Measurements from ENCODE around the gene SPSB1. TPM values are rescaled to one million over a fixed set of nuclear protein-coding genes. Genes with fewer than 3 reads are reported as not detected.

Gene SPSB1
- total and polyA plus RNA-seq, 2 of the 4 experiments (the other 2 are of a cell fraction), result 16.7 to 19.8 TPM

DNA sequence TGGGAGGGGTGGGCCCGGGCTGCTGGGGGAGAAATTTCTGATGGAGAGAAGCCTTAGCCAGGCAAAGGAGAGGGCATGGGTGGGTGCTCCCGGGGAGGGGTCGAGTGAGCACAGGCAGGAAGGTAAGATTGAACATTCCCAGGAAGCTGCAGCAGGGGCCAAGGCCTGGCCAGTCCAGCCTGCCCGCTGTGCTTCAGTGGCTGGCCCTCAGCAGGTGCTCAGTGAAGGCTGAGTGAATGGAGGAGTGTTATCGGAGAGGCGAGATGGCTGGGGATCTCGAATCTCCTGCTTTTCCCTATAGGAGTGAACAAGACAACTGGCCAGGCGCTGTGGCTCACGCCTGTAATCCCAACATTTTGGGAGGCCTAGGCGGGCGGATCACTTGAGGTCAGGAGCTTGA, 20.9 kb downstream of the SPSB1 start:
- ChIA-PET CTCF (no interaction called here), POLR2A (ENCODE audit: unreplicated experiment) (no interaction called here)
- no TSS peak for BruUV-seq (replicated peaks)
- in situ Hi-C loops (cut with MboI; ENCODE audit: low sequenced_read_pairs) (no loop called here), intact Hi-C loops (cut with micrococcal nuclease) (no loop called here), dilution Hi-C loops (cut with HindIII; ENCODE audit: low sequenced_read_pairs, unreplicated experiment) (no loop called here)
- no peak overlapping the region for H3K4ac ChIP-seq (ENCODE audit: low read depth, low read length)
- TF ChIP-seq RAD21 (IDR thresholded peaks at IDR 0.05; ENCODE audit: low read length), result no peak
- H3K14ac ChIP-seq (replicated peaks; ENCODE audit: low read depth, low read length), result no peak overlapping the region
- H4K20me1 ChIP-seq (ENCODE audit: insufficient read depth, low read length), result peaks cover 95% of the 10 kb centered on the region
- H3K9me1 ChIP-seq (ENCODE audit: insufficient read depth, low read length), result peaks cover 44% of the 10 kb centered on the region
- peaks cover 30 to 92% of the 10 kb centered on the region in 2 experiments for H3K79me1 ChIP-seq (ENCODE audit: low read depth in 1 of 2, low read length in 2 of 2)
- no peaks in the 10 kb centered on the region for H3K9me3 ChIP-seq (ENCODE audit: control insufficient read depth, insufficient read depth, low read length)
- H3K4me2 ChIP-seq (ENCODE audit: low read depth, low read length), result no peak overlapping the region
- H3K27ac ChIP-seq (ENCODE audit: insufficient read depth, low read length), result no peak overlapping the region
- H2BK5ac ChIP-seq (ENCODE audit: low read depth, low read length, poor library complexity, severe bottlenecking), result no peak overlapping the region
- DNase-seq (no peak), ATAC-seq (ENCODE audit: low read depth) (no peak)
- 100% methylated on average over 4 of the region's 11 CpGs; no CpG with 5 or more reads in 1 of the 2 experiments for WGBS, 2 experiments (ENCODE audit: extremely low coverage in 2 of 2, insufficient read length in 1 of 2)
- peaks cover 27% of the 10 kb centered on the region for H3K4me1 ChIP-seq (ENCODE audit: control insufficient read depth, insufficient read depth, low read length)
- no peak overlapping the region for H3K56ac ChIP-seq (ENCODE audit: extremely low read depth, insufficient read depth, low read length)
- no peak overlapping the region for H3K23ac ChIP-seq (ENCODE audit: low read depth, low read length)
- no peak overlapping the region for H2BK15ac ChIP-seq (ENCODE audit: low read depth, low read length)
- no peak overlapping the region for H2AK5ac ChIP-seq (ENCODE audit: low read depth, low read length)
- no peak overlapping the region for H2BK120ac ChIP-seq (ENCODE audit: low read depth, low read length)
- H3K18ac ChIP-seq (ENCODE audit: low read depth, low read length), result no peak overlapping the region
- no peak overlapping the region for H4K5ac ChIP-seq (ENCODE audit: low read depth, low read length)
- H4K8ac ChIP-seq (ENCODE audit: low read depth in 2 of 2, low read length in 2 of 2), result no peak overlapping the region
- H2AFZ ChIP-seq (replicated peaks; ENCODE audit: low read length, poor library complexity), result no peak overlapping the region
- no peaks in the 10 kb centered on the region; the same call in 1 of the 2 replicates for H3K36me3 ChIP-seq (ENCODE audit: control insufficient read depth, insufficient read depth, low read length)
- H3K9ac ChIP-seq (ENCODE audit: low read depth, low read length), result no peak overlapping the region
- H4K91ac ChIP-seq (ENCODE audit: insufficient read depth, low read depth, low read length), result no peak overlapping the region
- no peak overlapping the region for H2BK20ac ChIP-seq (ENCODE audit: low read depth, low read length)
- H3K27me3 ChIP-seq (ENCODE audit: control insufficient read depth, insufficient read depth, low read length), result no peaks in the 10 kb centered on the region
- no peak overlapping the region for H3K4me3 ChIP-seq (ENCODE audit: insufficient read depth, low read depth, low read length)
- no peak overlapping the region for H2AK9ac ChIP-seq (replicated peaks; ENCODE audit: low read depth, low read length, poor library complexity)

Data from IMR-90 (cell line).